Measurements from ENCODE around the gene CENPVL1. TPM values are rescaled to one million over a fixed set of nuclear protein-coding genes. Genes with fewer than 3 reads are reported as not detected.

Gene CENPVL1
- total RNA-seq, 4 donors from 2014 or later = not detected

GRCh38 chrX:51747671-51748070 is 37.4 kb downstream of the CENPVL1 start:
- Histone ChIP-seq H3K27me3 (no peaks in the 10 kb centered on the region), H3K36me3 (no peaks in the 10 kb centered on the region), H3K4me3 (no peak overlapping the region), H3K4me1 (no peaks in the 10 kb centered on the region), H3K9me3 (no peaks in the 10 kb centered on the region), H3K27ac (no peak overlapping the region)
- DNase-seq = no peak
- intact Hi-C loops (cut with DNase I) = no loop called here
- no peak for TF ChIP-seq POLR2A (IDR thresholded peaks at IDR 0.05)
- TF ChIP-seq CTCF (IDR thresholded peaks at IDR 0.05) = no peak

DNA sequence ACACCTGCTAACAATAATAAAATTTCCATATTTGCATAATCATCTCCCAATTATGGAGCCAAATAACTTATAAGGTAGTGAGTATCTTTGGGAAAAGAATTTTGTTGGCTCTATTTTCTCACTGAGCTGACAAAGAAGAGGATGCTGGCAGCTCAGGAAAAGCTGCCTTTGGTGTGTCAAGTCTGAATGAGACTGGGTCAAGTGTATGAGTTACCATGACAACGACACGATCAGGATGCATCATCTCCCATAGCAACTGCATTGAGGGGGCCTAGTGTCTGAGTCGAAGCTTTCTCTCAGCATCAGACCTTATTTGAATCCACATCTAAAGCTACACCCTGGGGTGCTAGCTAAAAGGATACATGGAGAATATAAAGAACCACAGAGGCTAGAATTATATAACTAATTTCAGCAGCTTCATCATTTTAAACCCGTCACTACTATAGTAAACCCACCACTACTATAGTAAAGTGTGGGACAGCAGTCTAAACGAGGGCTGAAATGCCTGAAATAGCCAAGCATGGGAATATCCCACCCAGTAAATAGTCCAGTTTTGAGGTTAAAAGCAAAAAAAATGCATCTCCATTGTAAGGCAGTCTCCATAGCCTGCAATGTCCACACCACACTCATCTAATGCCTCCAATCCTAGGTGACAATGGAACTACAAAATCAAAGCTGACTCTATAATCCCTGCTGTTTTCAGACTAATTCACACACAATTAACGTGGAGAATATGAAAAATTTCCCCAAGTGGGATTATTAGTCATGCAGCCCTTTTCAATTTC is 48.9 kb downstream of the CENPVL1 start:
- WGBS, 2 donors = 48% methylated on average over 3 to 6 of the region's 6 CpGs
- no peaks in the 10 kb centered on the region for H3K9me3 ChIP-seq
- H3K36me3 ChIP-seq = no peaks in the 10 kb centered on the region

DNA sequence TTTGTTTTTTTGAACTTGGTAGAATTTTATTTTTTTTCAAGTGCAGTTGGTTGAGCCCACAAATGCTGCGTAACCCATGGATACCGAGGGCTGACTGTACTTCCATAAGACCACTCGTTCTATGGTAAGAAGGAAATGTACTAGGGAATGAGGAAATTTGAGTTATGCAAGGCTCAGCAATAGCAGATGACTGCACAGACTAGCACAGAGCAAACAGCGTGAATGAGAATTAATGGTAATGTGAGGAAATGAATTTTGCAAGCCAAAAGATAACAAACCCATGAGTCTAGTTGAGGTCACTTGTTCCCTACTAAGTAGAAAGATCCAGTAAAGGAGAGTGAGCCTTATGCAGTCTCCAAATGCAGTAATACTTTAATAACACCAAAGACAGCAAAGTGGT is 50.3 kb downstream of the CENPVL1 start:
- Histone ChIP-seq H3K4me1 (no peaks in the 10 kb centered on the region), H3K9me3 (no peaks in the 10 kb centered on the region), H3K4me3 (no peak overlapping the region), H3K36me3 (no peaks in the 10 kb centered on the region), H3K27ac (no peak overlapping the region), H3K27me3 (no peaks in the 10 kb centered on the region)
- no peak for TF ChIP-seq POLR2A (IDR thresholded peaks at IDR 0.05)
- TF ChIP-seq CTCF (IDR thresholded peaks at IDR 0.05) = no peak
- WGBS, 2 donors = 55 to 89% methylated on average over 4 of the region's 4 CpGs
- intact Hi-C loops (cut with DNase I) = no loop called here
- DNase-seq = no peak

More for the DNA sequence above, 48.9 kb downstream of the CENPVL1 start:
- H3K27me3 ChIP-seq = peaks cover 0 to 4% (median 0%) of the 10 kb centered on the region in 4 donors
- TF ChIP-seq CTCF (IDR thresholded peaks at IDR 0.05) (no peak), POLR2A (IDR thresholded peaks at IDR 0.05) (no peak)
- H3K4me3 ChIP-seq = no peak overlapping the region
- DNase-seq = no peak
- intact Hi-C loops (cut with DNase I) = no loop called here
- H3K4me1 ChIP-seq = no peaks in the 10 kb centered on the region
- H3K27ac ChIP-seq = no peak overlapping the region

Other genes starting within 250 kb of the CENPVL1 start
- gene NUDT11, start 213.9 kb upstream of the CENPVL1 start, total RNA-seq = 1 to 10 TPM in 3 of 4 donors, under 1 TPM in 1; 0.53 to 1.5 (median 1.3) TPM
- not detected for gene CENPVL3, start 91.6 kb upstream of the CENPVL1 start, total RNA-seq
- gene CENPVL2, start 27.7 kb upstream of the CENPVL1 start, total RNA-seq = not detected
- gene GSPT2, start 32.9 kb downstream of the CENPVL1 start, total RNA-seq = 1 to 10 TPM in 2 of 4 donors, under 1 TPM in 2; 0.15 to 3.1 (median 1.4) TPM
- 10 to 100 TPM; 18.5 to 48.7 (median 29.3) TPM for gene MAGED1, start 183.1 kb downstream of the CENPVL1 start, total RNA-seq